LoVo (cell line): ENCODE results near the gene PRKAA2.
A peak's percentile ranks its signal among the peaks of the same experiment; 100 is the strongest.

Experiments
- DNase-seq: peaks from one replicate; pipeline ENCODE4 v3.0.0-alpha.2; 2016; ENCODE audit warnings: low spot score

Gene PRKAA2

GRCh38 chr1:56654126-56654923 is 9.2 kb downstream of the PRKAA2 start:
- DNase-seq = no peak

- no peak for DNase-seq
Observed at GRCh38 chr1:56655991-56656613, 11.0 kb downstream of the PRKAA2 start.

- DNase-seq = no peak
Observed at GRCh38 chr1:56658254-56658653, 13.1 kb downstream of the PRKAA2 start.

GRCh38 chr1:56660293-56660692 is 15.2 kb downstream of the PRKAA2 start:
- no peak for DNase-seq

- DNase-seq = no peak
Observed at GRCh38 chr1:56663846-56664245, 18.7 kb downstream of the PRKAA2 start.

GRCh38 chr1:56665384-56665783 is 20.3 kb downstream of the PRKAA2 start:
- DNase-seq = no peak

- DNase-seq = no peak
Observed at GRCh38 chr1:56666112-56666608, 21.0 kb downstream of the PRKAA2 start.

- no peak for DNase-seq
Observed at GRCh38 chr1:56670350-56670749, 25.2 kb downstream of the PRKAA2 start.

GRCh38 chr1:56671085-56671484 is 26.0 kb downstream of the PRKAA2 start:
- DNase-seq = no peak

GRCh38 chr1:56671542-56671941 is 26.4 kb downstream of the PRKAA2 start:
- DNase-seq = no peak

GRCh38 chr1:56672579-56672978 is 27.5 kb downstream of the PRKAA2 start:
- no peak for DNase-seq

GRCh38 chr1:56675763-56676162 is 30.6 kb downstream of the PRKAA2 start:
- DNase-seq = no peak

- DNase-seq = peak; percentile 14
Observed at GRCh38 chr1:56676571-56677035, 31.5 kb downstream of the PRKAA2 start.

- DNase-seq = no peak
Observed at GRCh38 chr1:56683569-56683968, 38.5 kb downstream of the PRKAA2 start.

GRCh38 chr1:56686169-56686568 is 41.1 kb downstream of the PRKAA2 start:
- DNase-seq = no peak

GRCh38 chr1:56688522-56689026 is 43.5 kb downstream of the PRKAA2 start:
- peak; percentile 88 for DNase-seq

GRCh38 chr1:56696663-56697062 is 51.5 kb downstream of the PRKAA2 start:
- peak; percentile 19 for DNase-seq

GRCh38 chr1:56703747-56704146 is 58.6 kb downstream of the PRKAA2 start:
- DNase-seq = no peak

- DNase-seq = no peak
Observed at GRCh38 chr1:56707379-56707778, 62.3 kb downstream of the PRKAA2 start.

GRCh38 chr1:56709269-56709880 is 64.3 kb downstream of the PRKAA2 start:
- peak; percentile 60 for DNase-seq

- DNase-seq = no peak
Observed at GRCh38 chr1:56709995-56710394, 64.9 kb downstream of the PRKAA2 start.

GRCh38 chr1:56710646-56711045 is 65.5 kb downstream of the PRKAA2 start:
- peak; percentile 15 for DNase-seq

- no peak for DNase-seq
Observed at GRCh38 chr1:56712150-56712549, 67.0 kb downstream of the PRKAA2 start.
